HG03139 (cell line): ENCODE results near the gene CCDC80.

Experiments used
- ATAC-seq: cut with Tn5 transposase; IDR thresholded peaks from one replicate; pipeline ENCODE4 v1.9.1; 2021; ENCODE audit not compliant: unreplicated experiment

Gene CCDC80

DNA sequence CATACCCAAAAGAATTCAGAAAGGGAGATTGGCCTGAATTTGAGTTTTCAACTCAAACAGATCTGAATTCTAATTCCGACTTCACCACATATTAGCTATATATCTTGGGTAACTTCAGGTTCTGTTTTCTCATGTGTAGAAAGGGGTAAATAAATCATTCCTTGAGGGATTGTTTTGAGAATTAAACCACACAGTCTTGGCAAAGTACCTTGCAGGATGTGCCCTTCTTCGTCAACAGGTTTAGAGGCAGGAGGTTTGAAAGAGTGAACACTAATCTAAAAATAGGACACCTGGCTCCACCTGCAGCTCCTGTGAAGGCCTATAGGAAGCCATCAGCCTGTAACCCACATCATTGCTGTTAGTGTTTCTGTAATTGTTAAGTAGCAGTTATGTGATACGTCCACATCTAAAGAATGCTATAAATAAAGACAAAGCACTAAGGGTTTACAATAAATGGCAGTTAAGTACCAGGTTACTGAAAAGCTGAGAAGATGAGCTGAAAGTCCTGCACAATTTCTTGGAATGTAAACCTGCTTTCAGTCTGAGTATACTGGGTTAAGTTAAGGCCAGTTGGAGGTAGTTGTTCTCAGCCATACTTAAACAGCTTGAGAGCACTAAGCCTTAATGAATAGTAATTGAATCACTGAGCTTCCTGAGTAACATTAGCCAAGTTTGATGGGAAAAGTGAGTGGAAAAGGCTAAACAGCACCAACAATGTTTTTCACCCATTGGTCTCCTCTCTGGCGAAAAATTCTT, 6.0 kb downstream of the CCDC80 start:
- no peak for ATAC-seq

GRCh38 chr3:112633757-112634156, 7.2 kb downstream of the CCDC80 start:
- no peak for ATAC-seq

DNA sequence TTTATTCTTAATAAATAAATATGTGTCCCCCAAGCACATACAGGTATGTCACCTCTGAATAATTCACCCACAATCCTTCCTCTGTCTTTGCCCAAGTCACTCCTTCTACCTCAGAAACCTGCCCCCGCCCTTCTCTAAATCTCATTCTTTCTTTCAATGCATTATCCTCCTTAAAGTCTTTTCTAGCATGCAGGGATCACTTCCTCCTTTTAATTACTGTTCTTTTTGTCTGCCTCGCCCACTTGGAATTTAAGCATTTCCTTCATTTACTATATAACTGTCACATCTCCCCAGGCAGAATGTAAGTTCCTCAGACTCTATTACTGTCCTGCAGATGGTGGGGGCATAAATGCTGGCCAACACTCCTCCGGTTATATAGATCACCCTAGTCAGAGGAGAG, 7.8 kb downstream of the CCDC80 start:
- no peak for ATAC-seq

DNA sequence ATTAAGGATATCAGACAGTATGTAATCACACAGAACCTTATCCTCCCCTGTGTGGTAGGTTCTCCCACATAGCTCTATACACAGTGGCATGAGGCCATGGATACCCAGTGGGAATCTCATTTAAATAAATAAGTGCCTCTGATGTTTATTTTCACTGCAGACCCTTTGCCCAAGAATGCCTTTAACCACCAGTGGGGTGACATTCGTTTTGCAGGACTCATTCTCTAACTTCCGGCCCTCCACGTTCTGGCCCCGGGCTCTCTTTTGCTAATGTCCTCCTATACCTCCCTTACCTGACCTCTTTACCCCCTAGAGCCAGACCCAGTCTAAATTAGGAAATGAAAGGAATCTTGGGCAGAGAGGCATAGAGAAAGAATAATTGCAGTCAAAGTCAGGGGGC, 8.3 kb downstream of the CCDC80 start:
- no peak for ATAC-seq

DNA sequence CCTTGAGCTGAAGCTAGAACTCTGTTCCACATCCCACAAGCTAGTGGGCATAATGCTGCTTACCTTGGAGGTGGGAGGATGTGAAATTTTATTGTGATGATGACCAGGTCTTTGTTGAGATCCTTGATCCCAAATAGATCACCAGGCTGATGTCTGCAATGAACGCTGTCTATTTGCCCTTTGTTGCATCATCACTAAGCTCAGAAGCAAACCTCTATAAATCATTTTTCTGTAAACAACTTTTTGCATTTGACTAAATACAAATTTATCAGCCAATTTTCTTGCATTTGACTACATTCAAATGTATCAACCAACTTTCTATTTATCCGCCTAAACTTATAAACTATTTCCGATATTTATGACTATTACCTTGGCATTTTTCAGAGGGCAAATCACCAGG, 9.7 kb downstream of the CCDC80 start:
- ATAC-seq, result no peak

GRCh38 chr3:112629425-112629824, 11.5 kb downstream of the CCDC80 start:
- ATAC-seq, result no peak

GRCh38 chr3:112627919-112628466, 12.9 kb downstream of the CCDC80 start:
- no peak for ATAC-seq

DNA sequence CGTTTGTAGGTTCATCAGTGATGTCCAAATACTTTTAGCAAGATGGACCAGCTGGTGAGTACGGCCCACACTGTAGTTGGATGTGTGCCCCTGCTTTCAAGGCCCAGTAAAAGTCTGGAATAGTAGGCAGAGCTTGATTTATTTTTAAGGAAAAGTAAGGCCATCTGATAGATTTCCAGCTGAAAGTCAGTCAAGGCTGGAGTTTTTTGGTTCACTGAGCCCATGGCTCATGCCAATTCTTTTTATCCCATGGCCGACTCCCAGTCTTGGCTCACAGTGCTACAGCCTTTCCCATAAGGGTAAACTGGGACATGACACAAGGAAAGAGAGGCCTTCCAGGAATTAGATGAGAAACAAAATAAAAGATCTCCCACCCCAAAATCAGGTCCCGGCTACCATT, 13.5 kb downstream of the CCDC80 start:
- ATAC-seq, result no peak

GRCh38 chr3:112623717-112624116, 17.2 kb downstream of the CCDC80 start:
- ATAC-seq, result no peak

- ATAC-seq, result no peak
Observed at GRCh38 chr3:112623213-112623612, 17.7 kb downstream of the CCDC80 start.

GRCh38 chr3:112619295-112619694, 21.6 kb downstream of the CCDC80 start:
- ATAC-seq, result peak; percentile 47

DNA sequence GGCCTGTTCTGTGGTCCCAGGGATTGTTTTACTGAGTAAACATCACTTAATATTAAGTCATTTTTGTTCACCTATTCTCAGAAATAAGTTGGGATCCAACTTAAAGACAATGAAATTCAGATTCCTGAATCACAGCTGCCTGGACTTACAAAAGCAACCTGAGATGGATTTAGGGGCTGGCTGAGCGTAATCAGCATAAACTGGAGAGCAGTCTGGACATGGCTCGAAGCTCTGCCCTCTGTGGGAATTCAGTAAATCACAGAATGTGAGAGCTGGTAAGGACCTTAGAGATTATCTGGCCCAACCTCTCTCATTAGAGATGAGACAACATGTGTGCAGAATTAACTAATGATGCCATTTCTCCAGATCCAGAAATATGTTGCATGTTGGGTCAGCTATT, 23.7 kb downstream of the CCDC80 start:
- ATAC-seq, result no peak

DNA sequence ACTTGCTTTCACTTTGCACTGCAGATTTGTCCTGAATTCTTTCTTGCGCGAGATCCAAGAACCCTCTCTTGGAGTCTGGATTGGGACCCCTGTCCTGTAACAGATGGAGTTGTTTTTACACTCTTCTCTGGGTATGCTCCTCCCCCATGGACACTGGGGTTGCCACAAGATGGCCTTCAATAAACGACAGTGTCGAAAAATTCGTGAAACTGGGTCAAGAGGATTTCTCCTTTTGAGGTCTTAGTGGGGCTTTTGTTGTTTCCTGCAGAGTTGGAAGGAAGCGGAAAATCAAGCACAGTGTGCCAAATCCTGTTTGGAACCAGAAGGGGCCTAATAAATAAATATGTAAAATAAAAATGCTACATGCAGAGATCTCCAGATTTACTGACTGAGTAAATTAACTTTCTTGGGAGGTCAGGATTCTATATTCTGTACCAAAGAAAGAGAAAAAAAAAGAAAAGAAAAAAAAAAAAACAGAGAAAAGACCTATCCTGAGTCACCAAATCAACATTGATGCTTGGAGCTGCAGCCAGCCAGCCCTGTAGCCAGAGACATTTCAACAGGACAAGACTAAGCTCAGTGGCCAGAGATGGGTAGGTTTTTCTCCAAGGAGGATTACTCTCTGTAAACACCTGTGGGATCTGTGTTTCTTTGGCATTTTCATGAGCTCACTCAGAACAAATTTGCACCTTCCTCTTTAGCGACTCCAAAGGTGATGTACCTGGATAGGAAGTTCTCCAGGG, 24.8 kb downstream of the CCDC80 start:
- no peak for ATAC-seq

DNA sequence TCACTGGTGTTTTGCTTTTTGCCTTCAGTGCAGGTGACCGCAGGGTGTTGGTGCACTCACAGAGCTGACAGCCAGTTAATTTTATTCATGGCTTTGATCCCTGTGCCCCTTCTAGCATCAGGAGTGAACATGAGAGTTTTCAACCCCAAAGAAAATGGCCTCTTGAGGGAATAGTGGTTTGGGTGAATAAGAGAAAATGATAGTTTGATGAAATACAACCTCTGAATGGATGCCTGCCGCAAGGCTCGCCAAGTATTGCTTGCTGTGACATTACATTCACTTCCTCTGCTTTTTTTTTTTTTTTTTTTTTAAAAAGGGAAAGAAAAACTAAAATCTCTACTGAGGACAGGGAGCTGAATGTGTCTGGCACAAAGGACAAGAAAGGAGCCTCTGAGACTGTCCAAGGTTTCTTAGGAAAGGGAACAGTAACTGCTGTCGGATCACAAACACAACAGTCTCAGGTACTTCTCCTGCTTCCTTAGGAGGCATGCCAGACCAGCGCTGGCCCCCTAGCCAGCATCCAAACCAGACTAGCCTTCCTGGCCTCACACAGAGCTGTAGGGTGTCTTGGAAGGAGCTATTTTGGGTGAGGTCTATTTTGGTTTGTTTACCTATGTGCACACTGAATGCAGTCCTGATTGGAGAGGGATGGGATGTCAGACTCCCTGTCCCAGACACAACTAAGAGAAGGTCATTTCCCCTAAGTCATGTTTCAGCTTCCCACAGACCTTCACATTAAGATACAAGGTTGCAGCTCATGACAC, 29.0 kb downstream of the CCDC80 start:
- no peak for ATAC-seq

DNA sequence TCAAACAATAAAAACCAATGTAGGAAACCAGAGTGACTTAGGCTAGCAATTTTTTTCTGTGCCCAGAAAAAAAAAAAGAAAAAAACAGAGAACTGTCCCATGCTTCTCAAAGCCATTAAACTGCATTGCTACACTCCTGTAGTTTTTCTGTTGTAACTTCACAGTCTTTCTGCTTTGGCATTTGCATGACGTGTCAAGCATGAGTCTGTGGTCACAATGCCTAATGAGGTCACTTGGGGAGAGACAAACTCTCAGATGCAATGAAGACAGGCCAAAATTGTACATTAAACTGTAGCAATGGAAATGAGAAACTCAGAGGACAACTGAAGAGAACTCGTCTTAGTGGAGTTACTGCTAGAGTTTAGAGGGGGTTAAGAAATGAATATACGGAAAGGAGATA, 30.8 kb downstream of the CCDC80 start:
- no peak for ATAC-seq

GRCh38 chr3:112607863-112608262, 33.1 kb downstream of the CCDC80 start:
- no peak for ATAC-seq

DNA sequence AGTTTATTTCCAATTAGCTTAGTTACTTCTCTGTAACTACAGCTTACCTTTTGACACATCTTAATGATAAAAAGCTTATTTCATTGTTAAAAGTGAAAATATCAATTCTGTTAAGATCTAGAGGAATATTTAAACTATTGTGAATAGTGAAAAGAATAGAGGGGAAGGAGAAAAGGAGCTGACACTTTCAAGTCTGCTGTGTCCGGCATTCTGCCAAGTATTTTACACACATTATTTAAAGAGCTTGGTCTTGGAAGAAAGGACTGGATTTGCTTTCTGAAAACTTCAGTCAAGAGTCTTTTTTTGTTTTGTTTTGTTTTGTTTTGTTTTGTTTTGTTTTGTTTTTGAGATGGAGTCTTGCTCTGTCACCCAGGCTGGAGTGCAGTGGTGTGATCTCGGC, 34.8 kb downstream of the CCDC80 start:
- no peak for ATAC-seq

DNA sequence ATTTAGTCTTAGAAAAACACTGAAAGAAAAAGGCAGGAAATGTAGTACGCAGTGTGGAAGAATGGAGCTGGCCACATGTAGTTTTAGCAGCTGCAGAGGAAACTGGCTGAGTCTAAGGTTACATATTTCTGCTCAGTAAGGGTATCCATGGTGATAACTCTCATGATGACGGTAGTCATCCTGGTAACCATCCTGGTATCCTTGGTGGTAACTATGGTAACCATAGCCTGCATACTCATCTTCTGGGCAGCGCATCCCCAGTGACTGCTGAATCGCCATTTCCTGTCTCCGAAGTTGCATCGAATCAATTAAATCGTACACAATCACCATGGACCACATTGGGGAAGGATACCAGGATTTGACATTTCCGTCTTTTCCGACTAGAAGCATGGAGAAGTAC, 35.7 kb downstream of the CCDC80 start:
- no peak for ATAC-seq

GRCh38 chr3:112604536-112604935, 36.4 kb downstream of the CCDC80 start:
- ATAC-seq, result no peak

GRCh38 chr3:112602217-112602838, 38.6 kb downstream of the CCDC80 start:
- peak; percentile 66 for ATAC-seq

DNA sequence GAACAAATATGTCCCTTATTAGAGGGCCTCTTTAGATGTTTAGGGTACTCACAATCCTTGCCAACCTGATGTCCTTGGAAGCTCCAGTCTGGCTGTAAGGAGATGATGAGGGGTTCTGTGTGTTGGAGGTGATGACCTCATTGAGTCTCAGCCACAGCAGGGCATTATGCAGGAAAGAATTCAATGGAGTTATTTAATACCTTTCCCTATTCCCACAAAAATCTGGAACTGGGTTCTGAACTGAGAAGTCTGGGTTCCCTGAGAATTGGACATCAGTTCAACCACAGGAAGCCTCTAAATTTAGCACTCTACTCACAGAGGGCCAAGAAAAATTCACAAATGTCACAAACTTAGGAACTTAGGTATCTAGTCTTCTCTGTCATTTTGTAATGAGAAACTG, 42.2 kb downstream of the CCDC80 start:
- no peak for ATAC-seq
